ENCODE data around the gene PRXL2B.
A peak's percentile ranks its signal among the peaks of the same experiment; 100 is the strongest.
"Not testable (repeated sequence)": the region's sequence is repeated elsewhere in the genome, so short reads cannot be mapped to it uniquely, and the experiment has no call there.

PRXL2B gene

DNA sequence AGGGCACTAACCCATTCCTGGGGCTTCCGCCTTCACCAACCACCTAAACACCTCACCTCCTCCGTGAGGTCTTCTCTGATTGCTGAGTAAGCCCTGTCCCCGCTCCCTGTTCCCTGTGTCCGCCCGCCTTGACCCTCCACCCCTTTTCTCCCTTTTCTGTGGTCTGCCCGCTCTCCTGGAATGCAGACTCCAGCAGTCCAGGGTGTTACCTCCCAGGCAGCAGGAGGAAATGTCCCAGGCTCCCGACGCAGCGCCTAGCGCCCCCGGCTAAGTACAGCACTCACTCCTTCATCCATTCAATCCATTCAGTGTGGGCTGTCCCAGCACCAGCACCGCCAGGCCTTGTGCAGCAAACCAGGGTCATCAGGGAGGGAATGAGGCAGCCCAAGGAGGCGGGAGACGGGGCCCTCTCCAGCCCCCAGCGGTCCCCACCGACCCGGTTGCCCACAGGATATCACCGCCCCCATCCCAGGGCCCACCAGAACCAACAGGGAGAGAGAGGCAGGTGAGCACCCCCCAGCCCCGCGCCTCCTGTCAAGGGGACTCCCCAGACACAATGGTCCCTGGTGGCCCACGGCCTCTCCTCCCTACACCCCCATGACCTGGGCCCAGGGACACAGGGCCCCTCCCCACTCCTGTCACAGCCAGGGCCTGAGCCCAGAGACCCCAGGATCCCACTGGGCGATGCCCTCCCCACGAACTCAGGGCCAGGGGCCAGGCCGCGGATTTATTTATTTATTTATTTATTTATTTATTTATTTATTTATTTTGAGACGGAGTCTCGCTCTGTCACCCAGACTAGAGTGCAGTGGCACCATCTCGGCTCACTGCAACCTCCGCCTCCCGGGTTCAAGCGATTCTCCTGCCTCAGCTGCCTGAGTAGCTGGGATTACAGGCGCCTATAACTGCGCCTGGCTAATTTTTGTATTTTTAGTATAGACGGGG is 20.2 kb upstream of the PRXL2B start:
- peak; percentile 86 for DNase-seq

DNA sequence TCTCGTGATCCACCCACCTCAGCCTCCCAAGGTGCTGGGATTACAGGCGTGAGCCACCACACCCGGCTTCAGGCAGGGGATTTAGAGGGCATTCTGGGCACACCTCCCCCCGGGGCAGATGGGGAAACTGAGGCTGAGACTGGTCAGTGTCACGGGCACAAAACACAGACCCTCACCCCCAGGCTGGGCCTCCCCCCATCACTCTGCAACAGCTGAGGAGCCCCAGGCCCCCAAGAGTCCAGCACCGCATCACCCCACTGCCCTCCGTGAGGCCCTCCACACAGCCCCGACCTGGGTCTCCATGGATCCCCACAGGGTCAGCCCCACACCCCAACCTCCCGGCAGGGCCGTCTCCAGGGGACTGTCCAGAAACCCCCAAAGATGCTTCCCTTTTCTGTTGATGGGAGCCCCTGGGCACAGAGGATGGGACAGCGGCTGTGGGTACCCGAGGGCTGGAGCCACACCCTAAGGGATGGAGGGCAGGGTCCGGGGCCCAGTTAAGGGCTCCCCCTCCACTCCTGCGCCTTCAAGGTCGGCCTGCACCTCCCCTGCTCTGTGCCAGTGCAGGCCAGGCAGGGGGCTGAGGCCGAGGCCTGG is 19.4 kb upstream of the PRXL2B start:
- no peak for DNase-seq

DNA sequence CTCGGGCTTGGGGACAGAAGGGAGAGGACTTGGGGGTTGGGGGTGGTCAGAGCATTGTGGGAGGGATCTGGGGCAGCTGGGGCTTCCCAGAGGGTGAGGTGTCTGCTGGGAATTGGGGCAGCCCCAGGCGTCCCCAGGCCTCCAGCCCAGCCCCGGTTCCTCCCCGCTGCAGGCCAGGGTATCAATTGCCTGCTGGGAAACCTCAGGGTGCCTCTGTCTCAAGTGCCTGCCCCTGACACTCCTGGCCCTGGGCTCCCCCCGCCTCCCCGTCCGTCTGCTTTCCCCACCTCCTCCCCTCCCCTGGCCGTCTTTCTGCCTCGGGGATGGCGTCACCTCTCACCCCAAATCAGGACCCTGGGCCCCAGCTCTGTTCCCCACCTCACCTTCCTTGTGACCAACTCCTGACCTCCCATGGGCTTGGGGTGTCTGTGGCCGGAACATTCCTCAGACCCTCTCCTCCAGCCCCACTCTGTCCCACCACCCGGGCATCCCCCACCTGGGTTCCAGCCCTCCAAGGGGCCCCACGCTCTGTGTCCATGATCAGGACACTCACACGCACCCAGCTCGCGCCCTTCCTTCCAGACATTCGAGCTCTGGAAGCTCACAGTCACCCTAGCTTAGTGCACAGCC is 18.3 kb upstream of the PRXL2B start:
- DNase-seq = not testable (repeated sequence)

DNA sequence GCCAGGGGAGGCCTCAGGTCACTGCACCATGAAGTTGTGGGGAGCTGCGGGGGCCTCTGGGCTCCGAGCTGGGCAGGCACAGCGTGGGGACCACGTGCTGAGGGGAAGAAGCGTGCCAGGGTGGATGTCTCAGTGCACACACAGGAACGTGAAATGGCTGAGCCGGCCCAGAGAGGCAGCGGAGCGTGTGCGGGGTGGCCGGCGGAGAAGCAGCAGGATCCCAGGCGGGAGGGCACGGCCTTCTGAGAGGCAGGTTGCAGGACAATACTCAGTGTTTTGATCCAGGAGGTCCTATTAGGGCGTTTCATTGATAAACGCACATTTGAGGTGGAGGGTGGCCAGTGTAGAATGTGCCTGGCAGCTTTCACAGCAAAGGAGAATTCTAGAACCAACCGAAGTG is 17.5 kb upstream of the PRXL2B start:
- DNase-seq = no peak

DNA sequence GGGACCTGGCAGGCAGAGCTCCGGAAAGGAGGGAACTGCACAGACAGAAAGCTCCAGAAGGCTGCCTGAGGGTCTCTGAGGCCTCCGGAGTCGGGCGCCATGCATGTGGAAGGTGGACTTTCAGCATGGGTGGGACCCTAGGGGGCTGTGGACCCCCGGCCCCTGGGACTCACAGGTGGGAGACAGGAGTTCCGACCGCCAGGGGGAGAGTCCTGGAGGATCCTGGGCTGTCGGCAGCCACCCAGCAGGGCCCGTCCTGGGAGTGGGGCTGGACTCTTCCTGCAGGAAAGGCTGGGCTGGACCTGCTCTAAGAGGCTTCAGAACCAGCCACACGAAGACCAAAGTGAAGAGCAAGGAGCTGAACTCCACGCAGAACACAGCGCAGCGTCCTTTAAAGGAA is 16.9 kb upstream of the PRXL2B start:
- not testable (repeated sequence) for DNase-seq

DNA sequence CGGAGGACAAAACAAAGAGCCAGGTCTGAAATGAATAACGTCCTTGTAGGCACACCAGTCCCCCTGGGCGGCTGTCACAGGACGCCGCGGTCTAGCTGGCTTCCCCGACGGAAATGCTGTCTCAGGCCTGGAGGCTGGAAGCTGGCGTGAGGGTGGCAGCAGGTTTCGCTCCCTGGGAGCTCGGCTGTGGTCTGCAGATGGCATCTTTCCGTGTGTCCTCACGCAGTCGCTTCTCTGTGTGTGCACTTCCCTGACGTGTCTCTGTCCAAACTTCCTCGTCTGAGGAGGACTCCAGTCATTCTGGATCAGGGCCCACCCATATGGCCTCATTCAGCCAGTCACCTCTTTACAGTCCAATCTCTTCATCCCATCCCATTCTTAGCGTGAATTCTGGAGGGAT is 16.2 kb upstream of the PRXL2B start:
- no peak for DNase-seq

DNA sequence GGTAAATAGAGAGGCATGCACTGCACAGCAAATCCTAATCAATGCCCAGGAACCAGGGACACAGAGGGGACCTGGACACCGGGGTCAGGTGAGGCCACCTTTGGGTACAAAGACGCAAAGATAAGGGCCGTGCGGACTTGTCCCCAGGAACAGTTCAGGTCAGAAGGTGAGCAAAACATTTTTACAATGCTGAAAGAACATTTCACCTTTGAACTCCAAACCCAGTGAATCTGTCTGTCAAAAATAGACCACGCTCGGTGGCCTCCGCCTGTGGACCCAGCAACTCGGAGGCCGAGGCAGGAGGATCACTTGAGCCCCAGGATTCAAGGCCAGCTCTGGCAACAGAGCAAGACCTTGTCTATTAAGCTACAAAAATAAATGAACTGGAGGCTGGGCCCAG is 15.2 kb upstream of the PRXL2B start:
- DNase-seq = no peak

DNA sequence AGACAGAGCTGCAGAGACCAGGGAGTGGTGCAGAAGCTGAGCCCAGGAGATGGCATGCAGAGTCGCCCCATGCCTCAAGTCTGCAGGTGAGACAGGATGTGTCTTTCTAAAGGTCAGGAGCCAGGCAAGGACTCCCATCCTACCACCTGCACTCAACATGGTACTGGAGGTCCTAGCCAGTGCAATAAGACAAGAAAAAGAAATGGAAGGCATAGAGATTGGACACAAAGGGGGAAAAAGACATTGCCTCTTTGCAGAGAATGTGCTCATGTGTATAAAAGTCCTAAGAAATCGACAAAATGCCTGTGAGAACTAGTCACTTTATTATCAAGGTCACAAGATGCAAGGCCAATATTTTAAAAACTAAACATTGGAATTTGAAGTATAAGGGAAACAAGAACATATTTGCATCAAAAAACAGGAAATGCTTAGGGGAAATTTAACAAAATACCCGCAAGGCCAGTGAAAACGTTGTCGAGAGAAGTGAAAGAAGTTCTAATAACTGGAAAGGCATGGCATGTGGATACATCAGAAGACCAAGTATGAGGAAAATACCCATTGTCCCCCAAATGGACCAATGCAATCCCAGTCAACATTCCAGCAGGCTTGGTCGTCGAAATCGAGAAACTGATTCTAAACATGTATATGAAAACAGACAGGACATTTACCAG is 13.2 kb upstream of the PRXL2B start:
- DNase-seq = no peak

DNA sequence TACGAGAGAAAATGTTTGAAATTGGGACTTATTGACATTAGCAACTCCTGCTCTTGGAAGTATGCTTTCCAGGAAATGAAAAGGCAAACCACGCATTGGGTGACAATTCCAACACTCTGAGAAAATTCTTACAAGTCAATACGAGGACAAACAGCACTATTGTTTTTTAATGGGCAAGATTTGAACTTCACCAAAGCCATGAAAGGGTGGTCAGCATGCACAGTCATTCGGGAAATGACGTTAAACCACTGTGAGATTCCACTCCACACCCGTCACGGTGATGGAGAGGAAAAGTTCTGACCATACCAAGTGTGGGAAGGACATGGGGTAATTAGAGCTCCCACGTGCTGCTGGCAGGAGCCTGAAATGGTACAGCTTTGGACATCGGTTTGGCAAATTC is 12.2 kb upstream of the PRXL2B start:
- DNase-seq = no peak

DNA sequence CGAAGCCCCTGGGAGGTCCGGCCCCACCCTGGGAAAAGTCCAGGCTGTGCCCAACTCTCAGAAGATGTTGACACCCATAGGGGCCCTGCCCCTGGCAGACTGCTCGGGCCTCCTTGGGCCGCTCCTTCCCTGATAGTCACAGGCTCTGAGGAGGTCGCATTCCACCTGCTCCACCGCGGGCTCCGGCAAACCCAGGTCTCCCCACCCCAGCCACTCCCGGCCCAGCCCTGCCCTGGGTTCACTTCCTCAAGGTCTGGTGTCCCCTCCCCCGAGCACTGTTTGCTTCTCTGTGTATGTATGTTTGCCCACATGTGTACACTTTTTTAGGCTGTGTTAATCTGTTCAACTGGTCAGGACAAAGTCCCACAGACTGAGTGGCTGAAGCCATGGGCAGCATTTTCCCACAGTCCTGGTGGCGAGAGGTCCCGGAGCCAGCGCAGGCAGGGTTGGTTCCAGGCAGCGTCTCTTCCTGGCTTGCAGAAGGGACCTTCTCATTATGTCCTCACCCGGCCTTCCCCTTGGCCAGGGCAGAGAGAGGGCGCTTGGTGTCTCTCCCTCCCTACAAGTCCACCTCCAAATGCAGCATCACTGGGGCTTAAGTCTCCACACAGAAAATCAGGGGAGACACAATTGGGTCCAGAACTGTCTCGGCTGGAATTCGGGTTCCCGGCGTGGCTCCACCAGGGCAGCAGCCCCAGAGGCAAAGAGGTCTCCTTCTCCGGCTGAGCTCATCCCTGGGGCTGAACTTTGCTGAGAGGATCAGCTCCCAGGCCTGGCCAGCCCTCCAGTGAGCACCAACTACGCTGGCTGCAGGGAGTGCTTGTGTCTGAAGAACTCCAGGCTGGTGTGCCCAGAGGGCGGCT is 10.5 kb upstream of the PRXL2B start:
- DNase-seq = no peak

DNA sequence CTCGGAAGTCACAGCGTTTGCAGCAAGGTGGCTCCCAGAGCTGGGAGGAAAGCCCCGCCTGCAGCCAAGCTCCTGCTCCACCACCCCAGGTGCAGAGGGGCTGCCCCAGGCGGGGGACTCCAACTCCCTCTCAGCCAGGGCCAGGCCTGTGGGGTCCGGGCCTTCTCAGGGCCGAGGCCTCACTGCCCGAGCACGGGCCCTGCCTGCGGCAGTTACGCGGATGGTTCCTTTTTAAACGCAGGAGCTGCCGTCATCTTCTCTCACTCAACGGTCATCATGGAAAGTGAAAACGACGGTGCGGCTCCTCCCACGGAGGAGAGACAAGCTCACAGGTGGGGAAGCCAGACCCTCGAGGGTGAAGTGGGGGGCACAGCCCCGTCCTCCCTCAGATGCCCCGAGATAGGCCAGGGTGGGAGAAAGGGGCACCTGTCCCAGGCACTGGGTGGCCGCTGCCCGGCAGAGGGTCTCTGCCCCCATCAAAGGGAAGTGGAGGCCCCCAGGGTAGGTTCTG is 9.0 kb upstream of the PRXL2B start:
- not testable (repeated sequence) for DNase-seq

DNA sequence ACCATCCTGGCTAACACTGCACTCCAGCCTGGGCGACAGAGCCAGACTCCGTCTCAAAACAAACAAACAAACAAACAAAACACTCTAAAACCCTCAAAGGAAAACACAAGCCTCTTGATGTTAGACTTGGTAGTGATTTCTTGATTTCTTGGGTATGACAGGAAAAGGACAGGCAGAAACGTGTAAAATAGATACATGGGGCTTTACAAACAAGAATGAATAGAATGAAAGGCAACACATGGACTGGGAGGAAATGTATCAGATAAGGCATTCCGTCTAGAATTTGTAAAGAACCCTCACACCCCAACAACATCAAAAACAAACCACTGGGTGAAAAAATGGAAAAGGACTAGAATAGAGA is 7.8 kb upstream of the PRXL2B start:
- DNase-seq = no peak

DNA sequence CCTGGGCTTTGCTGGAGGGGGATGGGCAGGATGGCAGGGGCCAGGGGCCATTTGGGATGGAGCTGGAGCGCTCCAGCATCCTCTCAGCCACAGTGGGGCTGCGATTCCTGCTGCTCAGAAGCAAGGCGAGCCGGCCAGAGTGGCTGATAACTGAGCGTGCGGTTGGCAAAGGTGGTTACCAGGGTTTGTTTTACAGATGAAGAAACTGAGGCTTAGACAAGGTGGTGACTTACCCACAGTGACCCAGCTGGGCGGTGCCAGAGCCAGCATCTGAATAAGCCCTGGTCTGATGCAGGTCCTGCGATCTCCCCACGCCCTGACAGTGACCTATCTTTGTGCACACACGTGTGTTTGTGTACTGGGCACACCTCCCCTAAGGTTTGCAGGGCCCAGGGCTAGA is 5.9 kb upstream of the PRXL2B start:
- DNase-seq = no peak

DNA sequence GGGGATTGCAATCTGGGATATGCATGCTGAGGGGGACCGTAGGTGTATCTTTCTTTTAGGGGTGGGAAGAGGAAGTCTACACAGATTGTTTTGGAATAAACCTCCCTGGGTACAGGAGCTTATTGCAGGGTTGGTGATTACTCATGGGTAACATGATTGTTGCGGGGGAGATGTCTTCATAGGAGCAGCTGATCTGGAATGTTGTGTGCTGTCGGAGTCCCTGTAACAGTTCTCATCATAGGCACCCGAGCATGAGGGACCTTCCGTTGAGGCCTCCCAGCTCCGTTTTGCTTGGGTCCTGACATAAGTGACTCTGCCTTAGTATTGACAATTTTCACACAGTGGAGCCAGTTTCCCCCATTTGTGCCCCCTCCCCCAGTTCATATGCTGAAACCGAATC is 4.2 kb upstream of the PRXL2B start:
- no peak for DNase-seq

DNA sequence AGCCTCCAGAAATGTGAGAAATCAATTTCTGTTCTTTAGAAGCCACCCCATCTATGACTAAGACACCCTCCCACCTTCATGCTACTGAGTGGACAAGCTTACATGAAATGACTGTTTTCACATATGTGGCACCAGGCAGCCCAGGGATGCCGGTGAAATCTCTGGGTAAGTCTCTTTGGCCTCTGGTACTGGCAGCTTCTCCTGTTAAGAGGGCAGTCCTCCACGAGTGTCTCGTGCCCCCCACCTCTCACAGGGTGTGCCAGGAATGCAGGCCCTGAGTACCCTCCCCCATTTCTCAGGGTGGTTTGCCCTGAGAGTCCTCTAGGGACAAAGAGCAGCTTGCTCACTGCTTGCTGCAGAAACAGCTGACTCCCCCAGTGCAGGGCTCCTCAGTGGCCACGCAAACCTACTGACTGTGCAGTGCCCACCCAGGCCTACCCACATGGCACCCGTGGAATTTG is 3.2 kb upstream of the PRXL2B start:
- DNase-seq = no peak

DNA sequence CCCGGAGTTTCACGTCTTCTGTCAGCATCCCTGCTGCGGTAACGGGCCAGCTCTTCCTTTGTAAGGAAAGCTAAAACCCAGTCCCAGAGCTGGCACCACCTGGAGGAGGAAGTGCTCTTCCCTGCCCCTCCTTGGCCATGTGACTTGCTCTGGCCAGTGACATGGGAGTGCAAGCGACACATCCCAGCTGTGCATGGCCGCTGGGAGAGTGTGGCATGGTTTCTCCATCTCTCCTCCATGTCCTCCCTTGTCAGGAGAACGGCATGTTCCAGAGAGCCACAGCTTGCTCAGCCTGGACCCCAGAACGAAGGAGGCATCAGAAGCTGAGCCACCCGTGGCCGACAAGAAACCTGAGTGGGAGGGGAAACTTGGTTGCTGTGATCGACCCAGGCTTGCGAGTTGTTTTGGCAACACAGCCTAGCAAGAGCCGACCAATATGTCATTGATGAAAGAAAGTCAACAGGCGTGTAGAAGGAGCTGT is 2.7 kb upstream of the PRXL2B start:
- DNase-seq = no peak

DNA sequence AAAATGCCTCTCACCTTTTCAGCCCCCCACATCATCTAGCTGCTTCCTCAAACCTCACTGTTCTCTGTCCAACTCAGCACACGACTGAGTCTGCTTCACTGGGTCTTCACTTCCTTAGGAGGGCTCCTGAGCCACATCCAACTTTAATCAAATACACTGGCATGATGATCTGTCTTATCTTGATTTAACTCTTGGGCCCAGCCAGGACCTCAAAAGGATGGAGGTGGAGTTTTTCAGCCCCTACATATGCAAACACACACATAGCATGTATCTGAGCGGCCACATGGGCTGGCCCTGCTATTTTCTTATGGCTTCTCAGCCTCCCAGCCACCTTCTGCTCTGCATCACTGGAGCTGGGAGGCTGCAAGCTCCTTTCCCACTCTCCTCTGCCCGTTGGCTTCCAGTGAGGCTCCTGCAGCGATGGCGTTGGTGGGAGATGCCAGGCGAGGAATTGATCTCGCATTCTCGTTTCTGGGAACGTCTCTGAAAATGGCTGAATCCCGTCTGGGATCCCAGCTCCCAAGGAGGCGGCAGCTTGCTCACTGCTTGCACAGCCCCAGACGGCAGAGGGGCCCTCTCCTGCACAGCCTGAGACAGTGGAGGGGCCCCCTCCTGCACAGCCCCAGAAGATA is 1.8 kb upstream of the PRXL2B start:
- DNase-seq = no peak

DNA sequence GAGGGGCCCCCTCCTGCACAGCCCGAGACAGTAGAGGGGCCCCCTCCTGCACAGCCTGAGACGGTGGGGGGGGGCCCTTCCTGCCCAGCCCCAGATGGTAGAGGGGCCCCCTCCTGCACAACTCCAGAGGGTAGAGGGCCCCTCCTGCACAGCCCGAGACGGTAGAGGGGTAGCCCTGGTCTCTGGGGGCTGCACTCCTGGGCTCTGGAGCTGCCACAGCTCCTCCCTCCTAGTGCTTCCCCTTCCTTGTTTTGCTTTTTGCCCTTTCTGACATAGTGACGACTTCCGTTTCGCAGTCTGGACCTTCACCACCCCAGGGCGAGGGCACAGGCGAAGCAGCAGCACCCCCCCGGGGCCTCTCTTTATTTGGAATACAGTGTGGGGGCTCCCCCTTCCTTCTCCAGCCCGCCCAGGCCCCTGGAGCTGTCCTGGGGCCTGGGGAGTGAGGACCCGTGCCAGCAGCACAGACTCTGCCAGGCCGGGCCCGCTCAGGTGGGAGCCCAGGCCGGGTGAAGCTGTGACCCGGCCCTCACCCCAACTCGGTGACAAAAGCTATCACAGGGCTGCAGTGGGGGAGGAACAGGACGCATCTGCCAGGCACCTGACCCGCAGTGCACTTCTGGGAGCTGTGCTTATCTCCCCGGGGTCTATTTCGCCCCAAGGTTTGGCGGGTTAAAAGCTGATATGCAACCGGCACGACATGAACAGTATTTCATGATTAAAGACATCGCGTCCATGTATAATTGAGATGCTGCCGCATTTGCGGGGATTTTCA is 1.1 kb upstream of the PRXL2B start:
- DNase-seq = no peak

DNA sequence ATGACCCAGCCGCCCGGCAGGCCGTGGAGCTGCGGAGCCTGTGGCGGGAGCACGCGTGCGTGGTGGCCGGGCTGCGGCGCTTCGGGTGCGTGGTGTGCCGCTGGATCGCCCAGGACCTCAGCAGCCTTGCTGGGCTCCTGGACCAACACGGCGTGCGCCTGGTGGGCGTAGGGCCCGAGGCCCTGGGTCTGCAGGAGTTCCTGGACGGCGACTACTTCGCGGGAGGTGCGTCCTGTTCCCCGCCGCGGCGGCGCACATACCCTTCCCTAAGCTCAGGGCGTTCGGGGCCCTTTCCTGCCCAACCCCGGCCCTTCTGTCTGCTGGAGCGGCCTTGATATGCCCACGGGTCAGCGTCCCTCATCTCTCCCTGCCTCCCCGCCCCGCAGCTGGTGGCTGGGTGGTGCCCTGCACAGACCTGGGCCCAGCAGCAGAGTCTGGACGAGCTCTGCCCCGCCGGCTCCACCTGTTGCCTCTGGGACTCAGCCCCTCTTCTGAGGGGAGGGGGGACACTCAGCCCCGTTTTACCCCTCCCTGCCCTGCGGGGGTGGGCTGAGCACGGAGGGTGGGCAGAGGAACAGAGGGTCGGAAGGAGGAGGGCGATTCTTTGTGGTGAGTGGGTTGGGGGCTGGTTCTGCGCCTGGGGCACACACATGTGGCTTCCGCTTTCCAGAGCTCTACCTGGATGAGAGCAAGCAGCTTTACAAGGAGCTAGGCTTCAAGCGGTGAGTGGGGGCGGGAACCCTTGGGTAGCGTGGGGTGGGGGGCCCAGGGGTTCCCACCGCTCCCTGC is 688 bp downstream of the PRXL2B start:
- DNase-seq = no peak

Data from islet precursor cell (in vitro differentiated cells).